Muscle layer of colon (tissue), 2 donors: Measurements from ENCODE around the gene CYP4F22.

Experiments used
- H3K27ac ChIP-seq: one replicate; pipeline ENCODE4 v1.7.0; 2013; ENCODE audit warnings: low read depth, mild to moderate bottlenecking, low read length, moderate library complexity
- H3K27me3 ChIP-seq, 2 donors: one replicate each; pipeline ENCODE4 v1.7.0; 2013; ENCODE audit warnings: low read length in 2 of 2, mild to moderate bottlenecking in 2 of 2; ENCODE audit not compliant: insufficient read depth in 2 of 2, control insufficient read depth in 1 of 2
- H3K36me3 ChIP-seq: one replicate; pipeline ENCODE4 v1.7.0; 2013; ENCODE audit warnings: mild to moderate bottlenecking, low read length; ENCODE audit not compliant: insufficient read depth
- H3K4me1 ChIP-seq: one replicate; pipeline ENCODE4 v1.7.0; 2013; ENCODE audit warnings: mild to moderate bottlenecking, low read length; ENCODE audit not compliant: insufficient read depth
- H3K4me3 ChIP-seq, 2 donors: one replicate each; pipeline ENCODE4 v1.7.0; 2013; ENCODE audit warnings: low read length in 2 of 2, low read depth in 1 of 2, mild to moderate bottlenecking in 1 of 2, moderate library complexity in 1 of 2
- H3K9ac ChIP-seq: one replicate; pipeline ENCODE4 v1.7.0; 2013; ENCODE audit warnings: low read length
- H3K9me3 ChIP-seq: one replicate; pipeline ENCODE4 v1.7.0; 2013; ENCODE audit warnings: mild to moderate bottlenecking, low read length
- donor health status: abdominal sarcoma.
- donor health status: Adenocarcinoma of cecum.

The CYP4F22 gene

GRCh38 chr19:15562145-15562544 is 53.8 kb downstream of the CYP4F22 start:
- Histone ChIP-seq H3K4me1 (no peaks in the 10 kb centered on the region), H3K27me3 (peaks cover 2 to 13% of the 10 kb centered on the region in 2 donors), H3K27ac (no peak overlapping the region), H3K9me3 (no peaks in the 10 kb centered on the region), H3K36me3 (no peaks in the 10 kb centered on the region), H3K9ac (no peak overlapping the region), H3K4me3 (no peak overlapping the region)

- H3K9me3 ChIP-seq = no peaks in the 10 kb centered on the region
- H3K27me3 ChIP-seq = peaks cover 0 to 13% of the 10 kb centered on the region in 2 donors
- H3K27ac ChIP-seq = no peak overlapping the region
- H3K36me3 ChIP-seq = no peaks in the 10 kb centered on the region
- no peak overlapping the region for H3K4me3 ChIP-seq
- no peaks in the 10 kb centered on the region for H3K4me1 ChIP-seq
- H3K9ac ChIP-seq = no peak overlapping the region
These were observed 54.5 kb downstream of the CYP4F22 start for GRCh38 chr19:15562861-15563260.

GRCh38 chr19:15563325-15563794 is 55.0 kb downstream of the CYP4F22 start:
- Histone ChIP-seq H3K27ac (no peak overlapping the region), H3K9me3 (no peaks in the 10 kb centered on the region), H3K36me3 (no peaks in the 10 kb centered on the region), H3K9ac (no peak overlapping the region), H3K4me1 (no peaks in the 10 kb centered on the region), H3K4me3 (no peak overlapping the region), H3K27me3 (peaks cover 0 to 13% of the 10 kb centered on the region in 2 donors)

GRCh38 chr19:15563931-15564330 is 55.6 kb downstream of the CYP4F22 start:
- Histone ChIP-seq H3K36me3 (no peaks in the 10 kb centered on the region), H3K9ac (no peak overlapping the region), H3K27me3 (peaks cover 0 to 13% of the 10 kb centered on the region in 2 donors), H3K4me1 (no peaks in the 10 kb centered on the region), H3K9me3 (no peaks in the 10 kb centered on the region), H3K4me3 (no peak overlapping the region), H3K27ac (no peak overlapping the region)

- no peak overlapping the region for H3K9ac ChIP-seq
- peaks cover 0 to 13% of the 10 kb centered on the region in 2 donors for H3K27me3 ChIP-seq
- no peaks in the 10 kb centered on the region for H3K4me1 ChIP-seq
- no peak overlapping the region for H3K4me3 ChIP-seq
- no peaks in the 10 kb centered on the region for H3K36me3 ChIP-seq
- H3K9me3 ChIP-seq = no peaks in the 10 kb centered on the region
- no peak overlapping the region for H3K27ac ChIP-seq
These were observed 56.3 kb downstream of the CYP4F22 start for GRCh38 chr19:15564534-15565168.

GRCh38 chr19:15570420-15570819 is 62.1 kb downstream of the CYP4F22 start:
- H3K9me3 ChIP-seq = no peaks in the 10 kb centered on the region
- H3K27me3 ChIP-seq = peaks cover 0 to 13% of the 10 kb centered on the region in 2 donors
- no peaks in the 10 kb centered on the region for H3K36me3 ChIP-seq
- H3K27ac ChIP-seq = no peak overlapping the region
- H3K9ac ChIP-seq = no peak overlapping the region
- H3K4me1 ChIP-seq = no peaks in the 10 kb centered on the region
- no peak overlapping the region for H3K4me3 ChIP-seq

GRCh38 chr19:15575406-15575805 is 67.1 kb downstream of the CYP4F22 start:
- Histone ChIP-seq H3K9me3 (no peaks in the 10 kb centered on the region), H3K36me3 (no peaks in the 10 kb centered on the region), H3K27me3 (peaks cover 0 to 13% of the 10 kb centered on the region in 2 donors), H3K27ac (no peak overlapping the region), H3K9ac (no peak overlapping the region), H3K4me3 (no peak overlapping the region), H3K4me1 (no peaks in the 10 kb centered on the region)

GRCh38 chr19:15576526-15577156 is 68.3 kb downstream of the CYP4F22 start:
- Histone ChIP-seq H3K27me3 (peaks cover 0 to 13% of the 10 kb centered on the region in 2 donors), H3K36me3 (no peaks in the 10 kb centered on the region), H3K9me3 (no peaks in the 10 kb centered on the region), H3K4me3 (no peak overlapping the region), H3K27ac (no peak overlapping the region), H3K9ac (no peak overlapping the region), H3K4me1 (no peaks in the 10 kb centered on the region)

GRCh38 chr19:15577184-15577771 is 69.0 kb downstream of the CYP4F22 start:
- no peak overlapping the region for H3K9ac ChIP-seq
- H3K36me3 ChIP-seq = no peaks in the 10 kb centered on the region
- no peaks in the 10 kb centered on the region for H3K9me3 ChIP-seq
- H3K27ac ChIP-seq = no peak overlapping the region
- H3K27me3 ChIP-seq = peaks cover 0 to 13% of the 10 kb centered on the region in 2 donors
- no peak overlapping the region for H3K4me3 ChIP-seq
- H3K4me1 ChIP-seq = no peaks in the 10 kb centered on the region

GRCh38 chr19:15583346-15583745 is 75.0 kb downstream of the CYP4F22 start:
- H3K27me3 ChIP-seq = peaks cover 6% of the 10 kb centered on the region in 2 donors
- peaks cover 4% of the 10 kb centered on the region for H3K4me1 ChIP-seq
- no peak overlapping the region for H3K27ac ChIP-seq
- H3K4me3 ChIP-seq = no peak overlapping the region
- no peaks in the 10 kb centered on the region for H3K9me3 ChIP-seq
- H3K9ac ChIP-seq = no peak overlapping the region
- H3K36me3 ChIP-seq = no peaks in the 10 kb centered on the region

GRCh38 chr19:15584095-15584494 is 75.8 kb downstream of the CYP4F22 start:
- Histone ChIP-seq H3K36me3 (no peaks in the 10 kb centered on the region), H3K9ac (no peak overlapping the region), H3K4me1 (peaks cover 4% of the 10 kb centered on the region), H3K27ac (no peak overlapping the region), H3K9me3 (no peaks in the 10 kb centered on the region), H3K27me3 (peaks cover 6% of the 10 kb centered on the region in 2 donors), H3K4me3 (no peak overlapping the region)
